Measurements from ENCODE around the gene LYPLAL1.

- TF ChIP-seq, protein P1, sequence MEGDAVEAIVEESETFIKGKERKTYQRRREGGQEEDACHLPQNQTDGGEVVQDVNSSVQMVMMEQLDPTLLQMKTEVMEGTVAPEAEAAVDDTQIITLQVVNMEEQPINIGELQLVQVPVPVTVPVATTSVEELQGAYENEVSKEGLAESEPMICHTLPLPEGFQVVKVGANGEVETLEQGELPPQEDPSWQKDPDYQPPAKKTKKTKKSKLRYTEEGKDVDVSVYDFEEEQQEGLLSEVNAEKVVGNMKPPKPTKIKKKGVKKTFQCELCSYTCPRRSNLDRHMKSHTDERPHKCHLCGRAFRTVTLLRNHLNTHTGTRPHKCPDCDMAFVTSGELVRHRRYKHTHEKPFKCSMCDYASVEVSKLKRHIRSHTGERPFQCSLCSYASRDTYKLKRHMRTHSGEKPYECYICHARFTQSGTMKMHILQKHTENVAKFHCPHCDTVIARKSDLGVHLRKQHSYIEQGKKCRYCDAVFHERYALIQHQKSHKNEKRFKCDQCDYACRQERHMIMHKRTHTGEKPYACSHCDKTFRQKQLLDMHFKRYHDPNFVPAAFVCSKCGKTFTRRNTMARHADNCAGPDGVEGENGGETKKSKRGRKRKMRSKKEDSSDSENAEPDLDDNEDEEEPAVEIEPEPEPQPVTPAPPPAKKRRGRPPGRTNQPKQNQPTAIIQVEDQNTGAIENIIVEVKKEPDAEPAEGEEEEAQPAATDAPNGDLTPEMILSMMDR (IDR thresholded peaks at IDR 0.05; ENCODE audit: low read length): no peak
- no peak for TF ChIP-seq EZH2 (IDR thresholded peaks at IDR 0.05; ENCODE audit: borderline replicate concordance, low read length)
Measured at GRCh38 chr1:219179293-219179692, 5.6 kb downstream of the LYPLAL1 start.

All from OCI-LY1 (cell line).